GM21717 (cell line): Measurements from ENCODE around the gene MYH11.
"Not testable (repeated sequence)": the region's sequence is repeated elsewhere in the genome, so short reads cannot be mapped to it uniquely, and the experiment has no call there.

ENCODE experiments used
- ATAC-seq: cut with Tn5 transposase; IDR thresholded peaks from one replicate; pipeline ENCODE4 v1.9.1; 2021; ENCODE audit warnings: mild to moderate bottlenecking, moderate library complexity; ENCODE audit not compliant: unreplicated experiment

MYH11 gene

GRCh38 chr16:15725641-15726240 lies 131.1 kb downstream of the MYH11 start:
- ATAC-seq: no peak

GRCh38 chr16:15723808-15724207 lies 133.0 kb downstream of the MYH11 start:
- no peak for ATAC-seq

GRCh38 chr16:15721018-15721417 lies 135.8 kb downstream of the MYH11 start:
- no peak for ATAC-seq

- no peak for ATAC-seq
Measured at GRCh38 chr16:15716694-15717447, 140.0 kb downstream of the MYH11 start.

- ATAC-seq: no peak
Measured at GRCh38 chr16:15715221-15715620, 141.6 kb downstream of the MYH11 start.

GRCh38 chr16:15714393-15715172 lies 142.2 kb downstream of the MYH11 start:
- ATAC-seq: no peak

GRCh38 chr16:15708997-15709396 lies 147.8 kb downstream of the MYH11 start:
- ATAC-seq: no peak

GRCh38 chr16:15708096-15708495 lies 148.7 kb downstream of the MYH11 start:
- ATAC-seq: no peak

GRCh38 chr16:15707332-15707731 lies 149.5 kb downstream of the MYH11 start:
- ATAC-seq: no peak

GRCh38 chr16:15705064-15705565 lies 151.7 kb downstream of the MYH11 start:
- ATAC-seq: no peak

GRCh38 chr16:15704545-15704987 lies 152.3 kb downstream of the MYH11 start:
- ATAC-seq: no peak

- no peak for ATAC-seq
Measured at GRCh38 chr16:15703029-15703736, 153.6 kb downstream of the MYH11 start.

GRCh38 chr16:15701975-15702970 lies 154.6 kb downstream of the MYH11 start:
- no peak for ATAC-seq

GRCh38 chr16:15701367-15701766 lies 155.5 kb downstream of the MYH11 start:
- no peak for ATAC-seq

GRCh38 chr16:15699819-15700218 lies 157.0 kb downstream of the MYH11 start:
- no peak for ATAC-seq

- ATAC-seq: no peak
Measured at GRCh38 chr16:15694499-15694898, 162.3 kb downstream of the MYH11 start.

- not testable (repeated sequence) for ATAC-seq
Measured at GRCh38 chr16:15692508-15692907, 164.3 kb downstream of the MYH11 start.

GRCh38 chr16:15691046-15691445 lies 165.8 kb downstream of the MYH11 start:
- no peak for ATAC-seq

GRCh38 chr16:15690296-15690695 lies 166.5 kb downstream of the MYH11 start:
- no peak for ATAC-seq

GRCh38 chr16:15689290-15689689 lies 167.5 kb downstream of the MYH11 start:
- ATAC-seq: no peak
